ENCODE measurements around the gene ANO8.
A peak's percentile ranks its signal among the peaks of the same experiment; 100 is the strongest.

Gene ANO8

DNA sequence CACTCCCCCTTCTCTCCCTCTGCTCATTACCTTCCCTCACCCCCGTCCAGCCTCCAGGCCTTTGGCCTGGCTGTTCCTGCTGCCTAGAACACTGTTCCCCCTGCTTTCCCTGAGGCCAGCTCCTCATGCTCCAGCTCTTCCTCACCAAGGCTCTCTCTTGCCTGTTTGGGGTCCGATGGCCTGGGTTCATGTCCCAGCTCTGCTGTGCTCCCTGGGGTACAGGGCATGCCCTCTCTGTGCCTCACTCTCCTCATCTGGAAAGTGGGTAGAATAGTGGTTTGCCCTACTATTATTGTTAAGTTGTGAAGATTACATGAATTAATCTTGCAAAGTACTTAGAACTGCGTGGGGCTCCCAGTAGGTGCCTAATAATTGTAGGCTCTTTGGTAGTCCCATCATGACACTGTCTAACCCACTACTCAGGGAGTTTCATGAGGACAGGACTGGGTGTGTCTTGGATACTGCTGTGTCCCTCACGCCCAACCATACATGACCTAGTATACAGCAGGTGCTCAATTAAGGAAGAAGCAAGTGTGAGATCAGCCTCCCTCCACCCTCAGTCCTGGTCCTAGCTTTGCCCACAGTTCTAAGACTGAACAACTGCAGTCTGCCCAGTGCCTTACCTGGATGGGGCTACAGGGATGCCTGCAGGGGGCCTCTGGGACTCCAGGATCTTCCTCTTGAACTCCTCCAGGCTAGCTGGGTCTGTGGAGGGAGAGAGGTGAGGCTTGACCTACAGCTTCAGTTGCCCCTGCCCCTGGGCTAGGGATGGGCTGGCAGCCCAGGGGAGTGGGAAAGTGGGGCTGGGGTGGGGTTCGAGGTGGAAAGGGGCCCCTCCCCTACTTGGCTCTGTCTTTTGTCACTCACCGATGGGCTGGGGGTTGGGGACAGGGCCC, 25.5 kb upstream of the ANO8 start:
- Histone ChIP-seq H3K27me3 (ENCODE audit: insufficient read depth, low read length) (no peaks in the 10 kb centered on the region), H3K36me3 (ENCODE audit: insufficient read depth, low read depth, low read length) (no peaks in the 10 kb centered on the region), H3K9me3 (ENCODE audit: insufficient read depth, low read depth, low read length) (no peaks in the 10 kb centered on the region), H3K27ac (ENCODE audit: low read length) (no peak overlapping the region), H3K4me3 (ENCODE audit: low read length) (no peak overlapping the region), H3K4me1 (ENCODE audit: insufficient read depth, low read length) (no peaks in the 10 kb centered on the region), H3K9ac (ENCODE audit: low read depth, low read length) (no peak overlapping the region)

DNA sequence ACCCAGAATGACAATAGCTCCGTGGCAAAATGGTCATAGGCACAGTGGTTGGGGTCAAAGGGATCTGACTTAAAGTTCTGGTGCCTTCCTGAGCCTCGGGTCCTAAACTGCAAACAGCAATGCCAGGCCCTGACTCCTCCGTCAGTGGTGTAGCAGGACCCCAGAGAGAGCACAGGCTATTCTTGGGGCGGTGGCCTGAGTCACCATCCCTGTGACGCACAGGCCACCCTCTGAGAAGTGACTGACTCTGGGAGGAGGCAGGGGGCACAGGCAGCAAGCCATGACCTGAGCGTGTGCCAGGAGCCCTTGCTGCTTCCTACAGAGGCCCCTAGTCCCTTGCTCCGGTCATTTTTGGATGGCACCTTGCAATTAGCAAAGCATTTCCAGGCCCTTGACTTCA, 23.7 kb upstream of the ANO8 start:
- Histone ChIP-seq H3K27ac (ENCODE audit: low read length) (no peak overlapping the region), H3K4me1 (ENCODE audit: insufficient read depth, low read length) (no peaks in the 10 kb centered on the region), H3K4me3 (ENCODE audit: low read length) (no peak overlapping the region), H3K9ac (ENCODE audit: low read depth, low read length) (no peak overlapping the region), H3K27me3 (ENCODE audit: insufficient read depth, low read length) (no peaks in the 10 kb centered on the region), H3K9me3 (ENCODE audit: insufficient read depth, low read depth, low read length) (no peaks in the 10 kb centered on the region), H3K36me3 (ENCODE audit: insufficient read depth, low read depth, low read length) (no peaks in the 10 kb centered on the region)

DNA sequence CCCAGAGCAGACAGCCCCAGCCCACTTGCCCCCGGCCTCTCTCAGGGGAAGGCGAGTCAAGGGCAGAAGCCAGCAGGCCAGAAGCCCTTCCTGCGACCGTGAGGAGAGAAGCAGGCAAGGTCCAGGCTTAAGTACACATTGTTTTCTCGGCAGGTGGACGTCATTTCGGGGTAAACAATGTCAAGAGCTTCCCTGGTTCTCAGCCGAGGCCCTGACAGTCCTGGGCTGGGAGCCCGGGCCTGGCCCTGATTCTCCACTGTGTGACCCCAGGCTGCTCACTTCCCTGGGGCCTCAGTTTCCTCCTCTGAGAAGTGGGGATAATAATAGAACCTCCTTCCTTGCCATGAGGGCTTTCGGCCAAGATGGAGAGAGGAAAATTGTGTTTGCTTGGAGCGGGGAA, 23.1 kb upstream of the ANO8 start:
- Histone ChIP-seq H3K27ac (ENCODE audit: low read length) (no peak overlapping the region), H3K36me3 (ENCODE audit: insufficient read depth, low read depth, low read length) (no peaks in the 10 kb centered on the region), H3K4me1 (ENCODE audit: insufficient read depth, low read length) (no peaks in the 10 kb centered on the region), H3K9me3 (ENCODE audit: insufficient read depth, low read depth, low read length) (no peaks in the 10 kb centered on the region), H3K4me3 (ENCODE audit: low read length) (no peak overlapping the region), H3K9ac (ENCODE audit: low read depth, low read length) (no peak overlapping the region), H3K27me3 (ENCODE audit: insufficient read depth, low read length) (no peaks in the 10 kb centered on the region)

DNA sequence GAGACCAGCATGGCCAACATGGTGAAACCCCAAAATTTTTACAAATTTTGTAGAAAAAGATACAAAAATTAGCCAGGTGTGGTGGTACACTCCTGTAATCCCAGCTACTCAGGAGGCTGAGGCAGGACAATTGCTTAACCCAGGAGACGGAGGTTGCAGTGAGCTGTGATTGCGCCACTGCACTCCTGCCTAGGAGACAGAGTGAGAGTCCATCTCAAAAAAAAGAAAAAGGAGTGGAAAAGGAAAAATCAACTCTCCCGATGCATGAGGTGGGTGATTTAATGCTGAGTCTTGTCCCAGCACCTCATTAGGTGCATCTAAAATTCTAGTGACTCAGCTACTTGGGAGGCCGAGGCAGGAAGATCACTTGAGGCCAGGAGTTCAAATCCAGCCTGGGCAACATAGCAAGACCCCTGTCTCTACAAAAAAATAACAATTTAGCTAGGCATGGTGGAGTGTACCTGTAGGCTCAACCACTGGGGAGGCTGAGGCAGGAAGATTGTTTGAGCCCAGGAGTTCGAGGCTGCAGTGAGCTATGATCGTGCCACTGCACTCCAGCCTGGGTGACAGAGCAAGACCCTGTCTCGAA, 22.5 kb upstream of the ANO8 start:
- Histone ChIP-seq H3K4me3 (ENCODE audit: low read length) (no peak overlapping the region), H3K4me1 (ENCODE audit: insufficient read depth, low read length) (no peaks in the 10 kb centered on the region), H3K9ac (ENCODE audit: low read depth, low read length) (no peak overlapping the region), H3K27me3 (ENCODE audit: insufficient read depth, low read length) (no peaks in the 10 kb centered on the region), H3K36me3 (ENCODE audit: insufficient read depth, low read depth, low read length) (no peaks in the 10 kb centered on the region), H3K27ac (ENCODE audit: low read length) (no peak overlapping the region), H3K9me3 (ENCODE audit: insufficient read depth, low read depth, low read length) (no peaks in the 10 kb centered on the region)

DNA sequence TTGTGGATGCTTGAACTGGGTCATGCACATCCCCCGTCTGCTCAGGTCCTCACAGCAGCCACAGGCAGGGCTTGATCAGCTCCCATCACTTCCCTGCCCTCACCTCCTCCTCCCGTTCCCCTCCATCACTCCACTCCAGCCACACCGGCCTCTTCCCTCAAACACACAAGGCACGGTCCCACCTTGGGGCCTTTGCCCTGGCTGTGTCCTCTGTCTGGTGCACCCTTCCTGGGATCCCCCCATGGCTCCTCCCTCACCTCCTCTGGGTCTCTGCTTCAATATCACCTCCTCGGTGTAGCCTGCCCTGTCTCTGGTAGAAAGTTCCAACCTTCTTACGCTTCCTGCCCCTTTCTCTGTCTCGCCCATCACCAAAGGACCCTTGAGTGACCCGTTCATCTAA, 18.7 kb upstream of the ANO8 start:
- Histone ChIP-seq H3K9ac (ENCODE audit: low read depth, low read length) (no peak overlapping the region), H3K27ac (ENCODE audit: low read length) (no peak overlapping the region), H3K4me3 (ENCODE audit: low read length) (no peak overlapping the region), H3K4me1 (ENCODE audit: insufficient read depth, low read length) (peaks cover 6% of the 10 kb centered on the region; the same call in 1 of the 2 replicates), H3K27me3 (ENCODE audit: insufficient read depth, low read length) (no peaks in the 10 kb centered on the region), H3K9me3 (ENCODE audit: insufficient read depth, low read depth, low read length) (no peaks in the 10 kb centered on the region), H3K36me3 (ENCODE audit: insufficient read depth, low read depth, low read length) (no peaks in the 10 kb centered on the region)

DNA sequence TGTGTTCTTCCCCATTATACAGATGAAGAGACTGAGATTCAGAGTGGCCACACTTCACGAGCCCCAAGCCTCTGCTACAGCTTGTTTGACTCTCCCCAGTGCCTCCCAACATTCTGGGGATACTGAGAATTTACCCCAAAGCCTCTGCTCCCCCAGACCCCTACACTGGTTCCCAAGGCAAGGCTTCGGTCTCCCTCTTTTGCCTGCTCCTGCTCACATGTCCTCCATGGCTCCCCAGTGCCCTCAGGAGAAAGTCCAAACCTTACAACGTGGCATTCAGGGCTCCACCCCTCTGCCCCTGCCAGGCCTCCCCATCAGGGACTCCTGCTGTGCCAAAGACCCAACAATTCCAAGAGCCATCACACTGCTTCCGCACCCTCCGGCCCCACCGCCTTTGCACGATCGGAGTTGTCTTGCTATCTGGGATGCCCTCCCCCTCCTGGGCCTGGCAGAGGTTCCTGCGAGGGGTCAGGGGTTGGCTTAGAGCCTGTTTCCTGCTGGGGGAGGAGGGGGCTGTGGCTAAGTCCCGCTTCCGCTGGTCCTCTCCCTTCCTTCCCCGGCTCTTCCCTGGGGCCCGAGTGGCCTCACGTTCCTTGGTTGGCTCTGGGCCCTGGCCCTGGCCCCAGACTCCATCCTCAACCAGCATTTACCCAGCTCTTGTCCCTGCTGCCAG, 18.1 kb upstream of the ANO8 start:
- no peak overlapping the region for H3K9ac ChIP-seq (ENCODE audit: low read depth, low read length)
- H3K4me3 ChIP-seq (ENCODE audit: low read length): no peak overlapping the region
- H3K27ac ChIP-seq (ENCODE audit: low read length): no peak overlapping the region
- H3K36me3 ChIP-seq (ENCODE audit: insufficient read depth, low read depth, low read length): no peaks in the 10 kb centered on the region
- no peaks in the 10 kb centered on the region for H3K27me3 ChIP-seq (ENCODE audit: insufficient read depth, low read length)
- H3K4me1 ChIP-seq (ENCODE audit: insufficient read depth, low read length): peaks cover 6% of the 10 kb centered on the region; the same call in 1 of the 2 replicates
- H3K9me3 ChIP-seq (ENCODE audit: insufficient read depth, low read depth, low read length): no peaks in the 10 kb centered on the region

DNA sequence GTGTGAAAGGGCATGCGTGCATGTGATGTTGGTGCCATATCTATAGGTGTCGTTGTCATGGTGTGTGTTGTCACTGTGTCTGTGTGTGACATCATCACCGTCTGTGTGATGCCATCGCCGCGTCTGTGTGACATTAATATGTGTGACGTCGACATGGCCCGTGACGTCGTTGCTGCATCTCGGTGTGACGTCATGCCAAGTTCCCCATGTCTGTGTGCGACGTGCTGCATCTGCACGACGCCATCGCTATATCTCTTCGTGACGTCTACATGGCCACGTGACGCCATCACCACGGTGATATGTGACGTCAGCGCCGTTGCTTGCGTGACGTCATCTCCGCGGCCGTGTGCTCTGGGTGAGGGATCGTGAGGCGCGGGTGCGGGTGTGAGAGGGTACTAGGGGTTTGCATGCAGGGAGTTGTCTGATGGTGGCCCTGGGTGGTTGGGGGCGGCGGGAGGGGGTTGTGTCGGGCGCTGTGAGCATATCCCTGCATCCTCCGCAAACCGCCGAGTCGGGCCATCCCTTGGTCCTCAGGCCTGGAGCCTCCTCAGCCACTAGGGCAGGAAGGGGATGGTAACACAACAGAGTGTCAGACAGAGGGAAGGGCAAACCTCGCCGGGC, 17.3 kb upstream of the ANO8 start:
- Histone ChIP-seq H3K27ac (ENCODE audit: low read length) (no peak overlapping the region), H3K4me3 (ENCODE audit: low read length) (no peak overlapping the region), H3K9me3 (ENCODE audit: insufficient read depth, low read depth, low read length) (no peaks in the 10 kb centered on the region), H3K4me1 (ENCODE audit: insufficient read depth, low read length) (peaks cover 6% of the 10 kb centered on the region; the same call in 1 of the 2 replicates), H3K36me3 (ENCODE audit: insufficient read depth, low read depth, low read length) (no peaks in the 10 kb centered on the region), H3K27me3 (ENCODE audit: insufficient read depth, low read length) (no peaks in the 10 kb centered on the region), H3K9ac (ENCODE audit: low read depth, low read length) (no peak overlapping the region)

DNA sequence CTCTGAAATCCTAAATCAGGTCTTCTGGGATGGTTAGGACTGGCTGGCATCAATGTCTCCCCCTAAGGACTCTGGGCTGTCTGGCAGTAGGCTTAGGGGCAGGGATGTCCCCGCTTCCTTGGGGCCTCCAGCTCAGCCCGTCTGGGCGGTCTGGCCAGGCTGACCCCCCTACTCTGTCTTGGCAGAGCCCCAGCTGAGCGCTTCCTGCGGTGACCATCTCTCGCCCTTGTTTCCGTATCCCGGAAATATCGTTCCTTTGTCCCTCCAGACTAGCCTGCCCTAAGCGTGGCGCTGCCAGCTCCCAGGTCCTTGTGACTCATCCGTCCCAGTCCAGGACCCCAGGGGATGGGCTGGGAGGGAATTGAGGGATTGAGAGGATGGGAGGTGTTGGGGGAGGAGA, 14.0 kb upstream of the ANO8 start:
- Histone ChIP-seq H3K27ac (ENCODE audit: low read length) (no peak overlapping the region), H3K9me3 (ENCODE audit: insufficient read depth, low read depth, low read length) (no peaks in the 10 kb centered on the region), H3K4me1 (ENCODE audit: insufficient read depth, low read length) (peaks cover 6% of the 10 kb centered on the region; the same call in 1 of the 2 replicates), H3K27me3 (ENCODE audit: insufficient read depth, low read length) (no peaks in the 10 kb centered on the region), H3K9ac (ENCODE audit: low read depth, low read length) (peak overlapping the region; percentile 54; the same call in 1 of the 2 replicates), H3K36me3 (ENCODE audit: insufficient read depth, low read depth, low read length) (no peaks in the 10 kb centered on the region), H3K4me3 (ENCODE audit: low read length) (peak overlapping the region; percentile 20; the same call in 1 of the 2 replicates)

DNA sequence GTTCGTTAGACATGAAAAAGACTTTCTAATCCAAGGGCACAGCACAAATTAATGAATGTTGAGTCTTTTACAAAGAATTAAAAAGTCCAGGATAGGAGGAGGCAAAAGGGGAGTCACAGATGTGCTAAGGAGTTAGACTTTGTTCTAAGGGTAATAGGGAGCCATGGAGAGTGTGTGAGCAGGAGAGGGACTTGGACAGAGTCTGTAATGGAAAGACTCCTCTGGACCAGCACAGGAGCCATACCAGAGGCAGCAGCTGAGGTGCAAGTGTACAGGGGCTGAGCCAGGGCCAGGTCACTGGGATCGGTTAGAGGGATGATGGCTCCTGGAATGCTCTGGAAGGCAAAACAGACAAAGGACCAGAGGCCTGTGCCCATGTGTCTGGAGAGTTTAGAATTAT, 13.2 kb upstream of the ANO8 start:
- H3K27ac ChIP-seq (ENCODE audit: low read length): no peak overlapping the region
- no peaks in the 10 kb centered on the region for H3K27me3 ChIP-seq (ENCODE audit: insufficient read depth, low read length)
- peaks cover 6% of the 10 kb centered on the region; the same call in 1 of the 2 replicates for H3K4me1 ChIP-seq (ENCODE audit: insufficient read depth, low read length)
- no peaks in the 10 kb centered on the region for H3K36me3 ChIP-seq (ENCODE audit: insufficient read depth, low read depth, low read length)
- no peak overlapping the region for H3K4me3 ChIP-seq (ENCODE audit: low read length)
- H3K9me3 ChIP-seq (ENCODE audit: insufficient read depth, low read depth, low read length): no peaks in the 10 kb centered on the region
- no peak overlapping the region for H3K9ac ChIP-seq (ENCODE audit: low read depth, low read length)

DNA sequence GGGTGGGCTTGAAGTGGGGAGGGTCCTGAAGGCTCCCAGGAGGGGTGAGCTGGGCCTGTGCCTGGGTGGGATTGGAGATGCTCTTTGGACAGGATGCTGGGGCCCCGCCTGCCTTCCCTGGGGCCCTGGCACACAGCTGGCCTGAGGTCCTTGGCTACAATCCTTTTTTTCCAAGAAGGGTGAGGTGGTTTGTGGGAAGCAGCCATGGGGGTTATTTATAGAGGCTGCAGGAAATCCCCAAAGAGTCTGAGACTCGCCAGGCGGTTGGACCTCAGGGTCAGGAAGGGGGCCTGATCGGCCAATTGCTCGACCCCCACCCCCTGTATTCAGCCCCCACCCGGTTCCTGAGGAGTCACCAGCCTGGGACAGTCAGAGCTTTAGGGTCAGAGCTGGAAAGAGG, 12.7 kb upstream of the ANO8 start:
- H3K4me1 ChIP-seq (ENCODE audit: insufficient read depth, low read length): peaks cover 6% of the 10 kb centered on the region; the same call in 1 of the 2 replicates
- H3K27ac ChIP-seq (ENCODE audit: low read length): no peak overlapping the region

DNA sequence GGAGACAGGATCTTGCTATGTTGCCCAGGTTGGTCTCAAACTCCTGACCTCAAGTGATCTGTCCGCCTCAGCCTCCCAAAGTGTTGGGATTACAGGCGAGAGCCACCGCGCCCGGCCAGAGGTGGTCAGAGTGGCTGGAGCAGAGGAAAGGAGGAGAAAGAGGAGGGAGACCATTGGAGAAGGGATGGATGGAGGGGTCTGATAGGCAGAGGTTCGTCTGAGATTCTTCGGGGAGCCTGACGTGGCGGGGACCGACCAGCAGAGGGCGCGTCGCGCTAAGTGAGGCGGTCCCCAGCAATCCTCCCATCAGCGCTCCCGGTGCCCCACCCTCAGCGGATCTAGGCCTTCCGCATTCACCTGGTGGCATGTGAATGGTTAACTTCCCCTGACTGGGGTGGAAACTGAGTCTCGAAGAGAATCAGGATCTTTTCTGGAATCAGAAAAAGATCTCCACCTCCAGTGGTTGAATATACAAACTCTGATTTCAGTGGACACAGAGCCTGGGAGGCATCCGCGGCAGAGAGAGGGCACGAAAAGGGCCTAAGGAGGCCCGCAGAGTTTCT, 11.5 kb upstream of the ANO8 start:
- Histone ChIP-seq H3K9me3 (ENCODE audit: insufficient read depth, low read depth, low read length) (no peaks in the 10 kb centered on the region), H3K36me3 (ENCODE audit: insufficient read depth, low read depth, low read length) (peaks cover 14% of the 10 kb centered on the region; the same call in 1 of the 2 replicates), H3K9ac (ENCODE audit: low read depth, low read length) (no peak overlapping the region), H3K4me3 (ENCODE audit: low read length) (no peak overlapping the region), H3K4me1 (ENCODE audit: insufficient read depth, low read length) (peaks cover 6% of the 10 kb centered on the region; the same call in 1 of the 2 replicates), H3K27me3 (ENCODE audit: insufficient read depth, low read length) (no peaks in the 10 kb centered on the region), H3K27ac (ENCODE audit: low read length) (no peak overlapping the region)

More for the DNA sequence above, 12.7 kb upstream of the ANO8 start:
- Histone ChIP-seq H3K9me3 (ENCODE audit: insufficient read depth, low read depth, low read length) (no peaks in the 10 kb centered on the region), H3K27me3 (ENCODE audit: insufficient read depth, low read length) (no peaks in the 10 kb centered on the region), H3K4me3 (ENCODE audit: low read length) (no peak overlapping the region), H3K36me3 (ENCODE audit: insufficient read depth, low read depth, low read length) (peaks cover 3% of the 10 kb centered on the region; the same call in 1 of the 2 replicates), H3K9ac (ENCODE audit: low read depth, low read length) (no peak overlapping the region)

Measured in iPS-20b (cell line).